HEK293 (cell line): ENCODE measurements around the gene SACS.

Experiments used
- CTCF ChIA-PET: fragments of 350-600 bp; formaldehyde crosslinking; extraction: SDS; loops from one replicate; lab custom pipeline; 2021; ENCODE audit warnings: antibody characterized with exemption; lab: Yijun Ruan, JAX
- POLR2A ChIA-PET: fragments of 300-600 bp; formaldehyde crosslinking; extraction: SDS; loops from one replicate; lab custom pipeline; 2020; ENCODE audit warnings: antibody characterized with exemption, inconsistent platforms; lab: Yijun Ruan, JAX
- H3K27ac ChIP-seq: fragments of 200-500 bp; sonication (Bioruptor generic); 2 replicates; pipeline ENCODE4 v1.5.1; 2014; ENCODE audit warnings: low read depth, low read length, control low read depth, inconsistent platforms; ENCODE audit errors: extremely low read depth
- H3K36me3 ChIP-seq, 2 experiments: fragments of 200-500 bp in 1 of 2; sonication (Bioruptor generic) in 1 of 2; 1 replicate in 1 of 2; 2 replicates in 1 of 2; pipeline ENCODE4 v1.5.1; 2014 to 2017; ENCODE audit warnings: inconsistent platforms in 2 of 2, low read length in 2 of 2; ENCODE audit not compliant: control insufficient read depth in 2 of 2, insufficient read depth in 1 of 2
- H3K4me1 ChIP-seq: fragments of 200-500 bp; sonication (Bioruptor generic); 2 replicates; pipeline ENCODE4 v1.5.1; 2014; ENCODE audit warnings: mild to moderate bottlenecking, low read length, inconsistent platforms; ENCODE audit not compliant: control insufficient read depth, insufficient read depth
- H3K4me3 ChIP-seq: 2 replicates; pipeline ENCODE4 v1.5.1; 2011; ENCODE audit warnings: low read depth, mild to moderate bottlenecking, control low read depth, low read length, moderate library complexity
- H3K9me3 ChIP-seq: fragments of 200-500 bp; sonication (Bioruptor generic); 2 replicates; pipeline ENCODE4 v1.5.1; 2014; ENCODE audit warnings: low read depth, low read length, inconsistent platforms; ENCODE audit not compliant: control insufficient read depth, insufficient read depth
- GLI4 ChIP-seq: fragments of 450-650 bp; formaldehyde crosslinking; IDR thresholded peaks from 2 replicates; pipeline ENCODE4 v1.5.1; 2016; ENCODE audit warnings: missing biosample characterization, missing genetic modification characterization
- KLF7 ChIP-seq: fragments of 450-650 bp; formaldehyde crosslinking; IDR thresholded peaks from 2 replicates; pipeline ENCODE4 v1.5.1; 2016; ENCODE audit warnings: missing biosample characterization, missing genetic modification characterization, borderline replicate concordance
- OSR2 ChIP-seq: fragments of 450-650 bp; formaldehyde crosslinking; IDR thresholded peaks from 2 replicates; pipeline ENCODE4 v1.5.1; 2016; ENCODE audit warnings: missing biosample characterization, missing genetic modification characterization
- PRDM1 ChIP-seq: fragments of 450-650 bp; formaldehyde crosslinking; IDR thresholded peaks from 2 replicates; pipeline ENCODE4; 2016; ENCODE audit warnings: missing biosample characterization, missing genetic modification characterization
- SETDB1 ChIP-seq: IDR thresholded peaks from one replicate; pipeline ENCODE4 v1.6.1; 2017; ENCODE audit warnings: mild to moderate bottlenecking, low read length, moderate library complexity, mixed read lengths; ENCODE audit not compliant: insufficient read length
- SP3 ChIP-seq: fragments of 450-650 bp; formaldehyde crosslinking; IDR thresholded peaks from 2 replicates; pipeline ENCODE4 v1.5.1; 2016; ENCODE audit warnings: missing biosample characterization, missing genetic modification characterization
- SP7 ChIP-seq: fragments of 450-650 bp; formaldehyde crosslinking; IDR thresholded peaks from 2 replicates; pipeline ENCODE4 v1.5.1; 2016; ENCODE audit warnings: missing biosample characterization, missing genetic modification characterization
- ZBTB21 ChIP-seq: fragments of 450-650 bp; formaldehyde crosslinking; IDR thresholded peaks from 2 replicates; pipeline ENCODE4 v1.5.1; 2017; ENCODE audit warnings: missing biosample characterization, missing genetic modification characterization
- ZFP69B ChIP-seq: fragments of 450-650 bp; formaldehyde crosslinking; IDR thresholded peaks from 2 replicates; pipeline ENCODE4 v1.5.1; 2016; ENCODE audit warnings: missing biosample characterization, missing genetic modification characterization
- ZNF221 ChIP-seq: fragments of 450-650 bp; formaldehyde crosslinking; IDR thresholded peaks from 2 replicates; pipeline ENCODE4 v1.5.1; 2017; ENCODE audit warnings: missing biosample characterization, missing genetic modification characterization, borderline replicate concordance
- ZNF239 ChIP-seq: fragments of 450-650 bp; formaldehyde crosslinking; IDR thresholded peaks from 2 replicates; pipeline ENCODE4 v1.5.1; 2016; ENCODE audit warnings: missing biosample characterization, missing genetic modification characterization
- ZNF24 ChIP-seq: fragments of 450-650 bp; formaldehyde crosslinking; IDR thresholded peaks from 2 replicates; pipeline ENCODE4 v1.5.1; 2016; ENCODE audit warnings: missing biosample characterization, missing genetic modification characterization
- ZNF366 ChIP-seq: fragments of 450-650 bp; formaldehyde crosslinking; conservative IDR thresholded peaks from 2 replicates; pipeline ENCODE4 v1.5.1; 2016; ENCODE audit warnings: missing biosample characterization, missing genetic modification characterization
- ZNF48 ChIP-seq: fragments of 450-650 bp; formaldehyde crosslinking; IDR thresholded peaks from 2 replicates; pipeline ENCODE4 v1.5.1; 2016; ENCODE audit warnings: missing biosample characterization, missing genetic modification characterization
- ZNF610 ChIP-seq: fragments of 450-650 bp; formaldehyde crosslinking; IDR thresholded peaks from 2 replicates; pipeline ENCODE4 v1.5.1; 2016; ENCODE audit warnings: missing biosample characterization, missing genetic modification characterization, borderline replicate concordance
- ZNF664 ChIP-seq: fragments of 450-650 bp; formaldehyde crosslinking; IDR thresholded peaks from 2 replicates; pipeline ENCODE4 v1.5.1; 2016; ENCODE audit warnings: missing biosample characterization, missing genetic modification characterization
- ZNF747 ChIP-seq: fragments of 450-650 bp; formaldehyde crosslinking; IDR thresholded peaks from 2 replicates; pipeline ENCODE4 v1.5.1; 2016; ENCODE audit warnings: missing biosample characterization, missing genetic modification characterization
- ZNF776 ChIP-seq: fragments of 450-650 bp; formaldehyde crosslinking; IDR thresholded peaks from 2 replicates; pipeline ENCODE4 v1.5.0; 2017; ENCODE audit warnings: missing biosample characterization, missing genetic modification characterization, borderline replicate concordance
- ZNF777 ChIP-seq: fragments of 450-650 bp; formaldehyde crosslinking; IDR thresholded peaks from 2 replicates; pipeline ENCODE4 v1.5.1; 2017; ENCODE audit warnings: missing biosample characterization, missing genetic modification characterization, borderline replicate concordance
- TF ChIP-seq, protein P1 (sequence below): fragments of 450-650 bp; formaldehyde crosslinking; IDR thresholded peaks from 2 replicates; pipeline ENCODE4 v1.5.1; 2016; ENCODE audit warnings: missing biosample characterization, missing genetic modification characterization
- TF ChIP-seq, protein P2 (sequence below): fragments of 450-650 bp; formaldehyde crosslinking; IDR thresholded peaks from 2 replicates; pipeline ENCODE4 v1.5.1; 2017; ENCODE audit warnings: missing biosample characterization, mild to moderate bottlenecking, missing genetic modification characterization, moderate library complexity

The SACS gene

DNA sequence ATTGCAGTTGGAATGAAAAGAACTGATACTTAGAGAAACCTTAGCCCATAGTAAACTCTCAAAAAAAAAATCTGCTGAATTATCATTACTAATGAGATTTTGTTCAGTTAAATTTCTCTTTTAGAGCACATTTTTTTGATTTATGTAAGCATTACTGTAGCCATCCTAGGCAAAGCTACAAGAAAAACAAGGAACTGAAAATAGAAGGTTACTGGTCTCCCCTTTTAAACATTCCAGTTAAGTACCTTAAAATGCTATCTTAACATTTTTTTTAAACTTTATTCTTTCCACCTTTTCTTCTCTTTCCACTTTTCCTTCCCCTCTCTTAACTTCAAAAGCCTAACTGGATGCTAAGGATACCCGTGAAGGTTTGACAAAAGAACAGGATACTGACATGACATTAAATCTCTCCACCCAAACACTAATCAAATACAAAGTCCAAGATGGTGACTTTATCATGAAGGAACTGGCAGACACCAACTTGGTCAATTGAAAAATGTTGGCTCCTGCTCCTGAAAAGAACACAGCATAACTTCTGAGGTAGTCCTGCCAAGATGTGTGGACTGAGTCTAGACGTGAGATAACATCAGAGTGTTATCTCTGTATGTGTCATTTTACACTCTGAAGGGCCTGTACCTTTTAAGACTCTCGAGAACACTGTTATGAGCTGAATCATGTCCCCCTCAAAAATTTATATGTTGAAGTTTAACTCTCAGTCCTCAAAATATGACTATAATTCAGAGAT, 29.5 kb upstream of the SACS start (continued):
- TF ChIP-seq, protein P1, sequence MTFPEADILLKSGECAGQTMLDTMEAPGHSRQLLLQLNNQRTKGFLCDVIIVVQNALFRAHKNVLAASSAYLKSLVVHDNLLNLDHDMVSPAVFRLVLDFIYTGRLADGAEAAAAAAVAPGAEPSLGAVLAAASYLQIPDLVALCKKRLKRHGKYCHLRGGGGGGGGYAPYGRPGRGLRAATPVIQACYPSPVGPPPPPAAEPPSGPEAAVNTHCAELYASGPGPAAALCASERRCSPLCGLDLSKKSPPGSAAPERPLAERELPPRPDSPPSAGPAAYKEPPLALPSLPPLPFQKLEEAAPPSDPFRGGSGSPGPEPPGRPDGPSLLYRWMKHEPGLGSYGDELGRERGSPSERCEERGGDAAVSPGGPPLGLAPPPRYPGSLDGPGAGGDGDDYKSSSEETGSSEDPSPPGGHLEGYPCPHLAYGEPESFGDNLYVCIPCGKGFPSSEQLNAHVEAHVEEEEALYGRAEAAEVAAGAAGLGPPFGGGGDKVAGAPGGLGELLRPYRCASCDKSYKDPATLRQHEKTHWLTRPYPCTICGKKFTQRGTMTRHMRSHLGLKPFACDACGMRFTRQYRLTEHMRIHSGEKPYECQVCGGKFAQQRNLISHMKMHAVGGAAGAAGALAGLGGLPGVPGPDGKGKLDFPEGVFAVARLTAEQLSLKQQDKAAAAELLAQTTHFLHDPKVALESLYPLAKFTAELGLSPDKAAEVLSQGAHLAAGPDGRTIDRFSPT (tag by site-specific recombination), result no peak
- no peak for TF ChIP-seq ZNF610 (tag by site-specific recombination)
- no peak for TF ChIP-seq SP3 (tag by site-specific recombination)
- no peak for TF ChIP-seq ZNF777 (tag by site-specific recombination)

DNA sequence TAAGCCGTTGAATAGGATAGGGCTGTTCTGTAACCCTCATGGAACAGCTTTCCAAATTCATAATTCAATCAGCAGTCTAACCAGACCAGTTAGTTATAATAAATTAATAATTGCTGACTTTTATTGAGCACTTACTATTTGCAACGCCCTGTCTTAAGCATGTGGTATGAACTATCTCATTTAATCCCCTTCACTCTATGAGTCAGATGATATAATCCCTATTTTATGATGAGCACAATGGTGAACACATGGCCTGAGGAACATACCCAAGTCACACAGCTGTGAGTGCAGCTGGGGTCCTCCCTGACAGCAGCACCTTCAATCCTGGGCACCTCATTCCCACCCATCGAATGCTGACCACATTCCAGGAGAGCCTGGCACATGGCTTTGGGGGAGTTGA, 28.0 kb upstream of the SACS start:
- Histone ChIP-seq H3K4me1 (no peaks in the 10 kb centered on the region), H3K36me3 (no peaks in the 10 kb centered on the region), H3K27ac (no peak overlapping the region), H3K4me3 (no peak overlapping the region), H3K9me3 (no peaks in the 10 kb centered on the region)
- ChIA-PET POLR2A (no interaction called here), CTCF (interaction anchor here (0.6 kb wide), 2 partner anchors 75 to 500 kb away, joined by 4 read pairs; no protein-coding TSS in a partner anchor)
- no peak for TF ChIP-seq ZBTB21
- TF ChIP-seq ZNF664 (tag by site-specific recombination), result peak; percentile 66

DNA sequence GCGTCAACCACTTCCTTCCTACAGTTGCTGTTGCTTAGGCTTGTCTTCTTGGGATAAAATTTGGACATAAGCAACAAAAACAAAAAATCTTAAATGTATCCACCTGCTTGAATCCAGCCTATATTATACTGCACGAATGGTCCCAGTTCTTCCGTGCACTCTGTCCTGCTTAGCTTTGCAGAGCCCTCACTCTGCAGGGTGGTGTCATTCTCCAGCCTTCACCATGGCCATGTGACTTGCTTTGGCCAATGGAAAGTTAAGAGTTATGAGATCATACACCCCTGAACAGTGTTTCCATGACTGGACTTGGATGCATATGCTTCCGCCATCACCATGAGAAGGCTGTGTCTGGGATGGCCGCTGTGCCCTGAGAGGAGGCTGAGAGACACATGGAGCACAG, 27.4 kb upstream of the SACS start:
- Histone ChIP-seq H3K9me3 (no peaks in the 10 kb centered on the region), H3K36me3 (no peaks in the 10 kb centered on the region), H3K4me3 (no peak overlapping the region), H3K4me1 (no peaks in the 10 kb centered on the region), H3K27ac (no peak overlapping the region)
- CTCF ChIA-PET, result interaction anchor here (0.6 kb wide), 1 partner anchor 501 kb away, joined by 4 read pairs; no protein-coding TSS in a partner anchor
- TF ChIP-seq PRDM1 (tag by site-specific recombination), result no peak
- no peak for TF ChIP-seq GLI4 (tag by site-specific recombination)
- no peak for TF ChIP-seq ZNF776
- TF ChIP-seq OSR2, result no peak
- no peak for TF ChIP-seq KLF7 (tag by site-specific recombination)
- no peak for TF ChIP-seq ZNF366 (tag by site-specific recombination)
- TF ChIP-seq ZFP69B (tag by site-specific recombination), result no peak
- TF ChIP-seq, protein P2, sequence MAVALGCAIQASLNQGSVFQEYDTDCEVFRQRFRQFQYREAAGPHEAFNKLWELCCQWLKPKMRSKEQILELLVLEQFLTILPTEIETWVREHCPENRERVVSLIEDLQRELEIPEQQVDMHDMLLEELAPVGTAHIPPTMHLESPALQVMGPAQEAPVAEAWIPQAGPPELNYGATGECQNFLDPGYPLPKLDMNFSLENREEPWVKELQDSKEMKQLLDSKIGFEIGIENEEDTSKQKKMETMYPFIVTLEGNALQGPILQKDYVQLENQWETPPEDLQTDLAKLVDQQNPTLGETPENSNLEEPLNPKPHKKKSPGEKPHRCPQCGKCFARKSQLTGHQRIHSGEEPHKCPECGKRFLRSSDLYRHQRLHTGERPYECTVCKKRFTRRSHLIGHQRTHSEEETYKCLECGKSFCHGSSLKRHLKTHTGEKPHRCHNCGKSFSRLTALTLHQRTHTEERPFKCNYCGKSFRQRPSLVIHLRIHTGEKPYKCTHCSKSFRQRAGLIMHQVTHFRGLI (tag by site-specific recombination), result no peak
- no peak for TF ChIP-seq ZNF48
- TF ChIP-seq ZNF747 (tag by site-specific recombination), result no peak
- TF ChIP-seq SP7 (tag by site-specific recombination), result no peak
- TF ChIP-seq ZNF239 (tag by site-specific recombination), result no peak
- no peak for TF ChIP-seq ZNF221 (tag by site-specific recombination)
- no peak for TF ChIP-seq SETDB1
- no peak for TF ChIP-seq ZNF24 (tag by site-specific recombination)
- no peak for TF ChIP-seq ZNF664 (tag by site-specific recombination)
- POLR2A ChIA-PET, result no interaction called here
